MCF 10A (cell line): Measurements from ENCODE around the gene SCN2B. TPM values are rescaled to one million over a fixed set of nuclear protein-coding genes. Genes with fewer than 3 reads are reported as not detected.
A peak's percentile ranks its signal among the peaks of the same experiment; 100 is the strongest.

Source experiments
- BruUV-seq: library from RNA; stranded (reverse); fragments of 400-500 nt; replicated peaks from 2 replicates; lab custom pipeline; 2021; lab: Mats Ljungman, UMichigan
- CTCF ChIA-PET: fragments of 300-600 bp; sonication (Branson Sonifier 250); formaldehyde crosslinking; extraction: SDS; loops from one replicate; lab custom pipeline; 2021; ENCODE audit warnings: antibody characterized with exemption, inconsistent platforms; lab: Yijun Ruan, JAX
- POLR2A ChIA-PET: fragments of 300-600, 350-650 bp; sonication (Branson Sonifier 250); formaldehyde crosslinking; extraction: SDS; loops from one replicate; lab custom pipeline; 2020; ENCODE audit warnings: antibody characterized with exemption, inconsistent platforms; lab: Yijun Ruan, JAX
- DNase-seq: peaks from one replicate; pipeline ENCODE4 v3.0.0-alpha.2; 2018; ENCODE audit not compliant: unreplicated experiment
- H3K27ac Mint-ChIP-seq: one replicate; pipeline ENCODE4 v1.8.0; 2022; ENCODE audit warnings: mild to moderate bottlenecking, low read depth, mixed read lengths; ENCODE audit not compliant: unreplicated experiment
- H3K27me3 Mint-ChIP-seq: one replicate; pipeline ENCODE4 v1.8.0; 2022; ENCODE audit warnings: mixed read lengths; ENCODE audit not compliant: insufficient read depth, unreplicated experiment
- H3K36me3 Mint-ChIP-seq: one replicate; pipeline ENCODE4 v1.8.0; 2022; ENCODE audit warnings: mild to moderate bottlenecking, moderate library complexity, mixed read lengths; ENCODE audit not compliant: insufficient read depth, unreplicated experiment
- H3K4me1 Mint-ChIP-seq: one replicate; pipeline ENCODE4 v1.8.0; 2022; ENCODE audit warnings: mixed read lengths; ENCODE audit not compliant: insufficient read depth, unreplicated experiment
- H3K4me3 Mint-ChIP-seq: one replicate; pipeline ENCODE4 v1.8.0; 2022; ENCODE audit warnings: mild to moderate bottlenecking, moderate library complexity, mixed read lengths; ENCODE audit not compliant: unreplicated experiment
- H3K9me3 Mint-ChIP-seq: one replicate; pipeline ENCODE4 v1.8.0; 2022; ENCODE audit warnings: mixed read lengths; ENCODE audit not compliant: unreplicated experiment
- CTCF ChIP-seq: fragments of 200-600 bp; IDR thresholded peaks from one replicate; pipeline ENCODE4 v1.8.0; 2022; ENCODE audit warnings: antibody characterized with exemption, mild to moderate bottlenecking; ENCODE audit not compliant: unreplicated experiment
- intact Hi-C: fragments of 100-400 bp; cut with micrococcal nuclease; formaldehyde crosslinking; loops from 2 replicates; pipeline ENCODE4 v1.14.1; 2022
- total RNA-seq: library from RNA; stranded (reverse); gene quantifications from 2 replicates; pipeline ENCODE4 v1.2.3, GENCODE V29; 2022

The SCN2B gene
- total RNA-seq, 1 experiment from 2014 or later, result not detected

- CTCF ChIA-PET, result interaction anchor here (0.5 to 4.5 kb wide), 8 partner anchors 19 to 534 kb away, joined by 3 to 66 read pairs (median 4); no protein-coding TSS in a partner anchor
- no peak overlapping the region for H3K27ac Mint-ChIP-seq
- peaks cover 43% of the 10 kb centered on the region for H3K27me3 Mint-ChIP-seq
Observed at GRCh38 chr11:118142809-118143208, 33.6 kb downstream of the SCN2B start.

GRCh38 chr11:118142081-118142480 lies 34.4 kb downstream of the SCN2B start:
- no peaks in the 10 kb centered on the region for H3K36me3 Mint-ChIP-seq
- BruUV-seq, result no TSS peak
- no peak overlapping the region for H3K27ac Mint-ChIP-seq
- DNase-seq, result peak; percentile 92
- H3K4me3 Mint-ChIP-seq, result no peak overlapping the region
- TF ChIP-seq CTCF, result no peak
- intact Hi-C loops, result loop anchor here (5.0 kb wide), 1 partner anchor 345 kb away; no protein-coding TSS in a partner anchor
- POLR2A ChIA-PET, result no interaction called here
- CTCF ChIA-PET, result interaction anchor here (0.7 to 4.5 kb wide), 5 partner anchors 22 to 335 kb away, joined by 3 to 66 read pairs (median 4); no protein-coding TSS in a partner anchor
- peaks cover 15% of the 10 kb centered on the region for H3K4me1 Mint-ChIP-seq
- H3K27me3 Mint-ChIP-seq, result peaks cover 49% of the 10 kb centered on the region
- no peaks in the 10 kb centered on the region for H3K9me3 Mint-ChIP-seq

More at GRCh38 chr11:118142809-118143208, 33.6 kb downstream of the SCN2B start:
- TF ChIP-seq CTCF, result no peak
- peaks cover 15% of the 10 kb centered on the region for H3K4me1 Mint-ChIP-seq
- no peaks in the 10 kb centered on the region for H3K36me3 Mint-ChIP-seq
- POLR2A ChIA-PET, result interaction anchor here (0.9 to 1.6 kb wide), 3 partner anchors 33 to 149 kb away, joined by 3 read pairs; partner anchors contain the start of genes MPZL3 and SCN2B
- DNase-seq, result peak; percentile 18
- BruUV-seq, result no TSS peak
- no peaks in the 10 kb centered on the region for H3K9me3 Mint-ChIP-seq
- intact Hi-C loops, result loop anchor here (5.0 kb wide), 1 partner anchor 344 kb away; no protein-coding TSS in a partner anchor
- no peak overlapping the region for H3K4me3 Mint-ChIP-seq

- Mint-ChIP-seq H3K9me3 (no peaks in the 10 kb centered on the region), H3K27me3 (peaks cover 54% of the 10 kb centered on the region), H3K4me3 (no peak overlapping the region), H3K27ac (no peak overlapping the region), H3K4me1 (peaks cover 15% of the 10 kb centered on the region), H3K36me3 (no peaks in the 10 kb centered on the region)
- TF ChIP-seq CTCF, result no peak
- DNase-seq, result no peak
- BruUV-seq, result no TSS peak
- POLR2A ChIA-PET, result interaction anchor here (0.6 to 0.7 kb wide), 2 partner anchors 196 to 461 kb away, joined by 3 read pairs; no protein-coding TSS in a partner anchor
- intact Hi-C loops, result no loop called here
- CTCF ChIA-PET, result interaction anchor here (1.1 to 2.0 kb wide), 2 partner anchors 32 kb away, joined by 3 to 13 read pairs; no protein-coding TSS in a partner anchor
Observed at GRCh38 chr11:118139578-118139977, 36.9 kb downstream of the SCN2B start.

GRCh38 chr11:118138839-118139420 lies 37.5 kb downstream of the SCN2B start:
- ChIA-PET POLR2A (no interaction called here), CTCF (interaction anchor here (0.6 to 2.0 kb wide), 4 partner anchors 33 to 873 kb away, joined by 3 to 13 read pairs (median 6); no protein-coding TSS in a partner anchor)
- intact Hi-C loops, result no loop called here
- DNase-seq, result no peak
- no peak for TF ChIP-seq CTCF
- H3K27me3 Mint-ChIP-seq, result peaks cover 54% of the 10 kb centered on the region
- H3K27ac Mint-ChIP-seq, result no peak overlapping the region
- H3K4me3 Mint-ChIP-seq, result no peak overlapping the region
- H3K9me3 Mint-ChIP-seq, result no peaks in the 10 kb centered on the region
- H3K36me3 Mint-ChIP-seq, result no peaks in the 10 kb centered on the region
- no TSS peak for BruUV-seq
- peaks cover 15% of the 10 kb centered on the region for H3K4me1 Mint-ChIP-seq
